Head of caudate nucleus (tissue), 42 donors: Measurements from ENCODE around the gene RPL13.

Experiments used
- DNase-seq, 42 donors: peaks; one replicate each; pipeline versions ENCODE4 v3.0.0 to v3.0.0-alpha.2; 2020 to 2021; ENCODE audit warnings: mixed read lengths in 7 of 42
- intact Hi-C: fragments of 100-400 bp; cut with DNase I; formaldehyde crosslinking; loops from one replicate; pipeline ENCODE4 v1.15.0; 2022

Gene RPL13

GRCh38 chr16:89572485-89573205 lies 12.2 kb downstream of the RPL13 start:
- no peak for DNase-seq
- intact Hi-C loops, result no loop called here

GRCh38 chr16:89573826-89574680 lies 13.6 kb downstream of the RPL13 start:
- DNase-seq, result no peak
- intact Hi-C loops, result no loop called here

- peak in 4 of 42 donors; percentile 25 to 66 (median 30) for DNase-seq
- intact Hi-C loops, result no loop called here
Observed at GRCh38 chr16:89574681-89575246, 14.3 kb downstream of the RPL13 start.

- intact Hi-C loops, result no loop called here
- no peak for DNase-seq
Observed at GRCh38 chr16:89575247-89576152, 15.0 kb downstream of the RPL13 start, which contains the start of gene CPNE7. Gene CPNE7, plus strand, starts transcription at chr16:89575758. Its CDS starts 140 bp downstream, at chr16:89575898.

GRCh38 chr16:89576153-89577054 lies 15.9 kb downstream of the RPL13 start:
- no peak for DNase-seq
- intact Hi-C loops, result no loop called here

- intact Hi-C loops, result no loop called here
- no peak for DNase-seq
Observed at GRCh38 chr16:89577055-89577759, 16.7 kb downstream of the RPL13 start.

- DNase-seq, result no peak
- intact Hi-C loops, result no loop called here
Observed at GRCh38 chr16:89579351-89579750, 18.9 kb downstream of the RPL13 start.

- no peak for DNase-seq
- intact Hi-C loops, result no loop called here
Observed at GRCh38 chr16:89581045-89581695, 20.7 kb downstream of the RPL13 start.

GRCh38 chr16:89581861-89582563 lies 21.5 kb downstream of the RPL13 start:
- no peak for DNase-seq

GRCh38 chr16:89582614-89583196 lies 22.2 kb downstream of the RPL13 start:
- intact Hi-C loops, result no loop called here
- DNase-seq, result no peak

More at GRCh38 chr16:89581861-89582563, 21.5 kb downstream of the RPL13 start:
- intact Hi-C loops, result no loop called here

- intact Hi-C loops, result no loop called here
- DNase-seq, result no peak
Observed at GRCh38 chr16:89583197-89583894, 22.9 kb downstream of the RPL13 start.

GRCh38 chr16:89583895-89584644 lies 23.6 kb downstream of the RPL13 start:
- DNase-seq, result no peak

GRCh38 chr16:89584768-89585549 lies 24.5 kb downstream of the RPL13 start:
- peak in 38 of 42 donors; percentile 27 to 86 (median 62) for DNase-seq
- intact Hi-C loops, result no loop called here

More at GRCh38 chr16:89583895-89584644, 23.6 kb downstream of the RPL13 start:
- intact Hi-C loops, result no loop called here

GRCh38 chr16:89586218-89586617 lies 25.7 kb downstream of the RPL13 start:
- intact Hi-C loops, result no loop called here
- DNase-seq, result no peak
